CD4-positive, alpha-beta memory T cell (primary cell): Measurements from ENCODE around the gene C4BPB. TPM values are rescaled to one million over a fixed set of nuclear protein-coding genes. Genes with fewer than 3 reads are reported as not detected.
A peak's percentile ranks its signal among the peaks of the same experiment; 100 is the strongest.

Source experiments
- CTCF ChIA-PET: fragments of 350-600 bp; sonication (Branson Sonifier 250); formaldehyde crosslinking; loops from one replicate; lab custom pipeline; 2021; ENCODE audit warnings: inconsistent platforms; ENCODE audit not compliant: partially characterized antibody; lab: Charles Lee
- POLR2A ChIA-PET: fragments of 350-600 bp; sonication (Branson Sonifier 250); formaldehyde crosslinking; loops from one replicate; lab custom pipeline; 2021; ENCODE audit not compliant: partially characterized antibody; lab: Charles Lee
- DNase-seq, 5 donors: peaks; one replicate each; pipeline versions ENCODE4 v3.0.0 to v3.0.0-alpha.2; 2020 to 2022; ENCODE audit warnings: mixed read lengths in 1 of 5
- H3K27ac ChIP-seq: one replicate; pipeline ENCODE4 v1.7.0; 2013; ENCODE audit warnings: low read depth, low read length
- H3K27me3 ChIP-seq: 2 replicates; pipeline ENCODE4 v1.7.0; 2013; ENCODE audit warnings: mild to moderate bottlenecking, low read length, moderate library complexity; ENCODE audit not compliant: insufficient read depth
- H3K36me3 ChIP-seq: 2 replicates; pipeline ENCODE4 v1.7.0; 2013; ENCODE audit warnings: mild to moderate bottlenecking, low read length, moderate library complexity; ENCODE audit not compliant: insufficient read depth
- H3K4me1 ChIP-seq: 2 replicates; pipeline ENCODE4 v1.7.0; 2013; ENCODE audit warnings: mild to moderate bottlenecking, low read length, moderate library complexity; ENCODE audit not compliant: insufficient read depth
- H3K4me3 ChIP-seq, 2 donors: one replicate each; pipeline ENCODE4 v1.7.0; 2013; ENCODE audit warnings: low read length in 2 of 2, mild to moderate bottlenecking in 1 of 2
- H3K9me3 ChIP-seq, 2 donors: one replicate each; pipeline ENCODE4 v1.7.0; 2013; ENCODE audit warnings: low read length in 2 of 2, control low read depth in 1 of 2; ENCODE audit not compliant: control insufficient read depth in 1 of 2
- H3K27ac Mint-ChIP-seq, 7 donors: one replicate each; pipeline ENCODE4 v1.8.0; 2020 to 2021; ENCODE audit warnings: mixed read lengths in 7 of 7, mild to moderate bottlenecking in 6 of 7, inconsistent platforms in 3 of 7, moderate library complexity in 3 of 7
- H3K27me3 Mint-ChIP-seq, 2 donors: one replicate each; pipeline ENCODE4 v1.8.0; 2020 to 2021; ENCODE audit warnings: mixed read lengths in 2 of 2
- H3K36me3 Mint-ChIP-seq, 2 donors: one replicate each; pipeline ENCODE4 v1.8.0; 2020 to 2021; ENCODE audit warnings: mixed read lengths in 2 of 2, inconsistent platforms in 1 of 2, mild to moderate bottlenecking in 1 of 2
- H3K4me1 Mint-ChIP-seq, 4 donors: one replicate each; pipeline ENCODE4 v1.8.0; 2020 to 2021; ENCODE audit warnings: mixed read lengths in 4 of 4, mild to moderate bottlenecking in 1 of 4
- H3K4me3 Mint-ChIP-seq, 8 donors: one replicate each; pipeline ENCODE4 v1.8.0; 2020 to 2021; ENCODE audit warnings: mixed read lengths in 8 of 8, mild to moderate bottlenecking in 7 of 8, moderate library complexity in 6 of 8, inconsistent platforms in 3 of 8
- H3K9me3 Mint-ChIP-seq, 8 donors: one replicate each; pipeline ENCODE4 v1.8.0; 2020 to 2021; ENCODE audit warnings: mixed read lengths in 8 of 8, mild to moderate bottlenecking in 5 of 8, inconsistent platforms in 3 of 8, moderate library complexity in 1 of 8
- intact Hi-C: fragments of 100-400 bp; cut with micrococcal nuclease; formaldehyde crosslinking; loops from one replicate; pipeline ENCODE4 v1.15.1; 2023
- polyA plus RNA-seq, 2 donors: library from polyadenylated mRNA; unstranded; fragments of 300-500 nt; fragmentation: Illumina TruSeq; gene quantifications; one replicate each; pipeline ENCODE4 v1.2.3, GENCODE V29; 2021
- total RNA-seq, 2 experiments: library from RNA; stranded (reverse); gene quantifications; one replicate each; pipeline ENCODE4 v1.2.3, GENCODE V29; 2021

C4BPB gene
- total and polyA plus RNA-seq, 4 experiments from 2014 or later: 0.35 to 0.90 TPM; not detected in 2

- peaks cover 0 to 2% (median 0%) of the 10 kb centered on the region in 4 donors for H3K4me1 Mint-ChIP-seq
- H3K27me3 Mint-ChIP-seq: no peaks in the 10 kb centered on the region
- ChIA-PET POLR2A (no interaction called here), CTCF (interaction anchor here (0.7 to 2.6 kb wide), 4 partner anchors 10 to 24 kb away, joined by 4 to 9 read pairs (median 6); no protein-coding TSS in a partner anchor)
- no peaks in the 10 kb centered on the region for H3K27me3 ChIP-seq
- H3K4me1 ChIP-seq: no peaks in the 10 kb centered on the region
- intact Hi-C loops: no loop called here
- no peak overlapping the region for H3K27ac ChIP-seq
- no peak overlapping the region for H3K4me3 ChIP-seq
- no peak overlapping the region for H3K4me3 Mint-ChIP-seq
- DNase-seq: no peak
- no peaks in the 10 kb centered on the region for H3K9me3 ChIP-seq
- H3K36me3 ChIP-seq: no peaks in the 10 kb centered on the region
- peaks cover 2 to 18% of the 10 kb centered on the region in 2 donors for H3K36me3 Mint-ChIP-seq
- H3K9me3 Mint-ChIP-seq: no peaks in the 10 kb centered on the region
- H3K27ac Mint-ChIP-seq: no peak overlapping the region
Measured at GRCh38 chr1:207059881-207060280, 28.8 kb upstream of the C4BPB start.

DNA sequence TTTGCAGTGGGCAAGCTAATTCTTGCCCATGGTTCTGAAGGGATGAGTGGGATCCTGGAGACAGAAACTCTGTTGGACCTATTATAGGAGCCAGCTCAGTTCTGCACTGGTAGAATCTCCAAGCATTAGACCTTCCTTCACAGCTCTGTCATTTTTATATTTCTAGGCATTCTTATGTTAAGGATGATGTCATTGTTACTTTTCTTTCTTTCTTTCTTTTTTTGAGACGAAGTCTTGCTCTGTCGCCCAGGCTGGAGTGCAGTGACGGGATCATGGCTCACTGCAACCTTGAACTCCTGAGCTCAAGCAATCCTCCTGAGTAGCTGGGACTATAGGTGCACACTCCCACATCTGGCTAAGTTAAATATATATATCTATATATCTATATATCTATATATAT is 28.1 kb upstream of the C4BPB start:
- ChIA-PET CTCF (interaction anchor here (0.7 to 2.6 kb wide), 5 partner anchors 11 to 24 kb away, joined by 4 to 9 read pairs (median 5); no protein-coding TSS in a partner anchor), POLR2A (no interaction called here)
- Histone ChIP-seq H3K4me3 (no peak overlapping the region), H3K9me3 (no peaks in the 10 kb centered on the region), H3K36me3 (no peaks in the 10 kb centered on the region), H3K27ac (no peak overlapping the region), H3K27me3 (no peaks in the 10 kb centered on the region), H3K4me1 (no peaks in the 10 kb centered on the region)
- peaks cover 2 to 18% of the 10 kb centered on the region in 2 donors for H3K36me3 Mint-ChIP-seq
- DNase-seq: no peak
- no peak overlapping the region for H3K4me3 Mint-ChIP-seq
- H3K27me3 Mint-ChIP-seq: no peaks in the 10 kb centered on the region
- H3K27ac Mint-ChIP-seq: peak overlapping the region in 1 of 7 donors; percentile 35
- no peaks in the 10 kb centered on the region for H3K9me3 Mint-ChIP-seq
- intact Hi-C loops: no loop called here
- H3K4me1 Mint-ChIP-seq: no peaks in the 10 kb centered on the region

DNA sequence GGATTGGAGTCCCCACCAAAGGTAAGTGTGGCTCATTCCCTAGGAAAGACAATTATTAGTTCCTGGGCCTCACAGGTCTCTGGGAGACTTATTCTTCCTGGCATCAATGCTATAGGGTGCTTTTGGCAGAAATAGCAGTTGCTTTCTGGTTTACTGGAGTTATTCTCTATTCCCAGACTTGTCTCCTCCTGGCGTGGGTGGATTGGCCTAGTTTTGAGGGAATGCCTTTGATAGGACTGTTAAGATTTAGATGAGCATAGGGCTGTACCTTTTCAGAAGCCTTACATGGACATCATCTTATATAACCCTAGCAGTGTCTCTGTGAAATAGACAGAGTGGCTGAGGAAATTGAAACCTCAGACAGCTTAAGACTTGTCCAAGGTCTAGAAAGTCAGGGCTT is 26.6 kb upstream of the C4BPB start:
- Mint-ChIP-seq H3K4me3 (no peak overlapping the region), H3K27me3 (no peaks in the 10 kb centered on the region), H3K9me3 (no peaks in the 10 kb centered on the region), H3K36me3 (peaks cover 2 to 18% of the 10 kb centered on the region in 2 donors), H3K4me1 (no peaks in the 10 kb centered on the region), H3K27ac (no peak overlapping the region)
- no peaks in the 10 kb centered on the region for H3K27me3 ChIP-seq
- H3K9me3 ChIP-seq: no peaks in the 10 kb centered on the region
- POLR2A ChIA-PET: no interaction called here
- CTCF ChIA-PET: interaction anchor here (1.1 kb wide), 1 partner anchor 9 kb away, joined by 3 read pairs; no protein-coding TSS in a partner anchor
- no peak overlapping the region for H3K4me3 ChIP-seq
- intact Hi-C loops: no loop called here
- no peaks in the 10 kb centered on the region for H3K36me3 ChIP-seq
- no peaks in the 10 kb centered on the region for H3K4me1 ChIP-seq
- no peak overlapping the region for H3K27ac ChIP-seq
- no peak for DNase-seq

DNA sequence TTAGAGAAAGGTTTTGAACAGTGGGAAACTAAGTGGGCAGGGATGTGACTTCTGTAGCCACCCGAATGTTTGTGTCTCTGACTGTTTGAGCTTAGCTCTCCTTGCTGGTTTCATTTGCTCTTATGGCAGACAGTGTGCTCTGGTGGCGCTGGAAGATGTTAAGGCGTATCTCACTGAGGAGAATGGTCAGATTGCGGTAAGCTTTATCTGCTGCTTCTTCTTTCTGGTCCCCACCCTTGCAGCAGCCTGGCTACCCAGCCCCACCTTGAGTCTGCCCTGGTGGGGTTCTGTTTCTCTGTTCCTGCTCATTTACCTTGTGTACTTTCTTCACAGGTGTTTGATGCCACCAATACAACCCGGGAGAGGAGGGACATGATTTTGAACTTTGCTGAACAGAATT is 25.6 kb upstream of the C4BPB start:
- POLR2A ChIA-PET: no interaction called here
- no peak for DNase-seq
- no peaks in the 10 kb centered on the region for H3K9me3 Mint-ChIP-seq
- Histone ChIP-seq H3K4me3 (no peak overlapping the region), H3K27ac (no peak overlapping the region), H3K27me3 (no peaks in the 10 kb centered on the region), H3K4me1 (no peaks in the 10 kb centered on the region), H3K9me3 (no peaks in the 10 kb centered on the region), H3K36me3 (no peaks in the 10 kb centered on the region)
- H3K36me3 Mint-ChIP-seq: peaks cover 2 to 18% of the 10 kb centered on the region in 2 donors
- intact Hi-C loops: no loop called here
- H3K4me3 Mint-ChIP-seq: no peak overlapping the region
- CTCF ChIA-PET: interaction anchor here (2.2 kb wide), 1 partner anchor 13 kb away, joined by 5 read pairs; no protein-coding TSS in a partner anchor
- no peaks in the 10 kb centered on the region for H3K4me1 Mint-ChIP-seq
- H3K27ac Mint-ChIP-seq: no peak overlapping the region
- no peaks in the 10 kb centered on the region for H3K27me3 Mint-ChIP-seq

DNA sequence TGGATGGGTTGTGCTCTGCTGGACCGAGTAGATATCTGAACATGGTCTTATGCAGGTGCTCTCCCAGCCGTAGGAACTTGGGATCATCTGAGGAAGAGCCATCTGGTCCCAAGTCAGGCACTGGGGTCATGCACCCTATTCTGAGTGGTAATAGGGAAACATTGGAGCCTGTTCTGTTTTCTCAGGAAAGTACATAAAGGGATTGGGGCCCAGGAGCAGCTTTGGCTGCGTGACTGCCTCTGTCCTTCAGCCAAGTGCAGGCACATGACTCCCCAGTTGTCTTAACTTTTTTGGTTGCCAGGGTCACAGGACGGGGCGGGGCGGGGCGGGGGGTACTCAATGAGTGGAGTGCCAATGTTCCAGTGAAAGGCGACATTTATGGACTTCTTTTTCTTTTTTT is 24.1 kb upstream of the C4BPB start:
- Histone ChIP-seq H3K4me1 (no peaks in the 10 kb centered on the region), H3K27ac (no peak overlapping the region), H3K4me3 (no peak overlapping the region), H3K36me3 (no peaks in the 10 kb centered on the region), H3K9me3 (no peaks in the 10 kb centered on the region), H3K27me3 (no peaks in the 10 kb centered on the region)
- intact Hi-C loops: no loop called here
- ChIA-PET CTCF (interaction anchor here (2.2 kb wide), 1 partner anchor 14 kb away, joined by 5 read pairs; no protein-coding TSS in a partner anchor), POLR2A (no interaction called here)
- DNase-seq: no peak
- Mint-ChIP-seq H3K36me3 (peaks cover 2 to 23% of the 10 kb centered on the region in 2 donors), H3K4me3 (no peak overlapping the region), H3K27me3 (no peaks in the 10 kb centered on the region), H3K27ac (no peak overlapping the region), H3K9me3 (no peaks in the 10 kb centered on the region), H3K4me1 (peaks cover 0 to 6% (median 2%) of the 10 kb centered on the region in 4 donors)

GRCh38 chr1:207067185-207067584 is 21.5 kb upstream of the C4BPB start:
- DNase-seq: no peak
- POLR2A ChIA-PET: interaction anchor here (1.5 kb wide), 1 partner anchor 14 kb away, joined by 3 read pairs; the partner anchor contains the start of gene PFKFB2
- intact Hi-C loops: no loop called here
- Histone ChIP-seq H3K27me3 (no peaks in the 10 kb centered on the region), H3K4me1 (peaks cover 14% of the 10 kb centered on the region), H3K9me3 (no peaks in the 10 kb centered on the region), H3K36me3 (no peaks in the 10 kb centered on the region), H3K27ac (no peak overlapping the region), H3K4me3 (no peak overlapping the region)
- CTCF ChIA-PET: no interaction called here
- Mint-ChIP-seq H3K4me1 (peaks cover 5 to 27% (median 12%) of the 10 kb centered on the region in 4 donors), H3K4me3 (no peak overlapping the region), H3K27ac (no peak overlapping the region), H3K27me3 (no peaks in the 10 kb centered on the region), H3K36me3 (peaks cover 2 to 18% of the 10 kb centered on the region in 2 donors), H3K9me3 (no peaks in the 10 kb centered on the region)

- POLR2A ChIA-PET: interaction anchor here (0.7 kb wide), 1 partner anchor 69 kb away, joined by 3 read pairs; no protein-coding TSS in a partner anchor
- no peak overlapping the region for H3K4me3 ChIP-seq
- Mint-ChIP-seq H3K9me3 (no peaks in the 10 kb centered on the region), H3K36me3 (peaks cover 0 to 13% of the 10 kb centered on the region in 2 donors), H3K27ac (peak overlapping the region in 1 of 7 donors; percentile 72), H3K4me1 (peaks cover 5 to 27% (median 12%) of the 10 kb centered on the region in 4 donors), H3K4me3 (no peak overlapping the region), H3K27me3 (peaks cover 0 to 2% of the 10 kb centered on the region in 2 donors)
- CTCF ChIA-PET: no interaction called here
- no peaks in the 10 kb centered on the region for H3K36me3 ChIP-seq
- H3K27ac ChIP-seq: no peak overlapping the region
- intact Hi-C loops: no loop called here
- H3K27me3 ChIP-seq: no peaks in the 10 kb centered on the region
- peaks cover 14% of the 10 kb centered on the region for H3K4me1 ChIP-seq
- no peaks in the 10 kb centered on the region for H3K9me3 ChIP-seq
- no peak for DNase-seq
Measured at GRCh38 chr1:207067665-207068064, 21.0 kb upstream of the C4BPB start.
